Measurements from ENCODE around the gene ARID1B. TPM values are rescaled to one million over a fixed set of nuclear protein-coding genes. Genes with fewer than 3 reads are reported as not detected.
A peak's percentile ranks its signal among the peaks of the same experiment; 100 is the strongest.

ARID1B gene
- total RNA-seq, 1 experiment from 2014 or later, result 60.3 TPM

DNA sequence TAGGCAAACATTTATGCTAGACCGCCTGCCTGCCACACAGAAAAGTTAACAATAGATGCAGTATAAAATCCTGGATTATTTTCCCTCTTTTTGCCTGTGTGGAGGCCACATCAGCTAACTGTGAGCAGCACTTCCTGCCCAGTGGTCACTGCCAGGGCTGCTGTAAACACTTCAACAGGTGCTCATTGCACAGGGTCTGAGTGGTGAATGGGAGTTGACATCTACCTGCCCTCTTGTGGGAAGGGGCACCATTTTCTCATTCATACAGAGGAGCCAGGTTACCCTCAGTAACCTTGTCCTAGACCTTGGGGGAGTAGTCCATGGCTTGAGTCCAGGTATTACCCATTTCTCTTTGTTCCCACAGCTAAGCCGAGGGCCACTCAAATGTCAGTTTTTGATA lies 310.8 kb downstream of the ARID1B start:
- ChIA-PET POLR2A (no interaction called here), CTCF (interaction anchor here (1.3 kb wide), 1 partner anchor 96 kb away, joined by 3 read pairs; no protein-coding TSS in a partner anchor)
- Mint-ChIP-seq H3K36me3 (no peaks in the 10 kb centered on the region), H3K4me3 (no peak overlapping the region), H3K4me1 (peaks cover 54% of the 10 kb centered on the region), H3K27me3 (ENCODE audit: low read depth) (no peaks in the 10 kb centered on the region), H3K9me3 (no peaks in the 10 kb centered on the region), H3K27ac (0 out of 2 replicates have a peak overlapping the region, but pooled peaks have one; percentile 75)
- TF ChIP-seq TP53 (CRISPR knock-in tag; IDR thresholded peaks at IDR 0.05) (no peak), ZNF396 (CRISPR knock-in tag; IDR thresholded peaks at IDR 0.05; ENCODE audit: borderline replicate concordance) (no peak), EMX1 (CRISPR knock-in tag; IDR thresholded peaks at IDR 0.05) (no peak)
- TF ChIP-seq, protein P1, sequence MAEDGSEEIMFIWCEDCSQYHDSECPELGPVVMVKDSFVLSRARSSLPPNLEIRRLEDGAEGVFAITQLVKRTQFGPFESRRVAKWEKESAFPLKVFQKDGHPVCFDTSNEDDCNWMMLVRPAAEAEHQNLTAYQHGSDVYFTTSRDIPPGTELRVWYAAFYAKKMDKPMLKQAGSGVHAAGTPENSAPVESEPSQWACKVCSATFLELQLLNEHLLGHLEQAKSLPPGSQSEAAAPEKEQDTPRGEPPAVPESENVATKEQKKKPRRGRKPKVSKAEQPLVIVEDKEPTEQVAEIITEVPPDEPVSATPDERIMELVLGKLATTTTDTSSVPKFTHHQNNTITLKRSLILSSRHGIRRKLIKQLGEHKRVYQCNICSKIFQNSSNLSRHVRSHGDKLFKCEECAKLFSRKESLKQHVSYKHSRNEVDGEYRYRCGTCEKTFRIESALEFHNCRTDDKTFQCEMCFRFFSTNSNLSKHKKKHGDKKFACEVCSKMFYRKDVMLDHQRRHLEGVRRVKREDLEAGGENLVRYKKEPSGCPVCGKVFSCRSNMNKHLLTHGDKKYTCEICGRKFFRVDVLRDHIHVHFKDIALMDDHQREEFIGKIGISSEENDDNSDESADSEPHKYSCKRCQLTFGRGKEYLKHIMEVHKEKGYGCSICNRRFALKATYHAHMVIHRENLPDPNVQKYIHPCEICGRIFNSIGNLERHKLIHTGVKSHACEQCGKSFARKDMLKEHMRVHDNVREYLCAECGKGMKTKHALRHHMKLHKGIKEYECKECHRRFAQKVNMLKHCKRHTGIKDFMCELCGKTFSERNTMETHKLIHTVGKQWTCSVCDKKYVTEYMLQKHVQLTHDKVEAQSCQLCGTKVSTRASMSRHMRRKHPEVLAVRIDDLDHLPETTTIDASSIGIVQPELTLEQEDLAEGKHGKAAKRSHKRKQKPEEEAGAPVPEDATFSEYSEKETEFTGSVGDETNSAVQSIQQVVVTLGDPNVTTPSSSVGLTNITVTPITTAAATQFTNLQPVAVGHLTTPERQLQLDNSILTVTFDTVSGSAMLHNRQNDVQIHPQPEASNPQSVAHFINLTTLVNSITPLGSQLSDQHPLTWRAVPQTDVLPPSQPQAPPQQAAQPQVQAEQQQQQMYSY (CRISPR knock-in tag; IDR thresholded peaks at IDR 0.05), result no peak
- DNase-seq (ENCODE audit: low spot score) (no peak), ATAC-seq (no peak)

GRCh38 chr6:157088841-157089240 lies 311.7 kb downstream of the ARID1B start:
- ChIA-PET CTCF (interaction anchor here (1.1 to 3.2 kb wide), 4 partner anchors 40 to 95 kb away, joined by 3 to 16 read pairs (median 4); no protein-coding TSS in a partner anchor), POLR2A (no interaction called here)
- Mint-ChIP-seq H3K9me3 (no peaks in the 10 kb centered on the region), H3K4me1 (peaks cover 54% of the 10 kb centered on the region), H3K27me3 (ENCODE audit: low read depth) (no peaks in the 10 kb centered on the region), H3K27ac (peak overlapping the region; percentile 92), H3K4me3 (no peak overlapping the region), H3K36me3 (peaks cover 4% of the 10 kb centered on the region; the same call in 1 of the 2 replicates)
- no peak for DNase-seq (ENCODE audit: low spot score)
- no peak for TF ChIP-seq SP1 (CRISPR knock-in tag; conservative IDR thresholded peaks at IDR 0.05)
- TF ChIP-seq ZBTB21 (CRISPR knock-in tag; IDR thresholded peaks at IDR 0.05; ENCODE audit: borderline replicate concordance), result no peak
- TF ChIP-seq, protein P2, sequence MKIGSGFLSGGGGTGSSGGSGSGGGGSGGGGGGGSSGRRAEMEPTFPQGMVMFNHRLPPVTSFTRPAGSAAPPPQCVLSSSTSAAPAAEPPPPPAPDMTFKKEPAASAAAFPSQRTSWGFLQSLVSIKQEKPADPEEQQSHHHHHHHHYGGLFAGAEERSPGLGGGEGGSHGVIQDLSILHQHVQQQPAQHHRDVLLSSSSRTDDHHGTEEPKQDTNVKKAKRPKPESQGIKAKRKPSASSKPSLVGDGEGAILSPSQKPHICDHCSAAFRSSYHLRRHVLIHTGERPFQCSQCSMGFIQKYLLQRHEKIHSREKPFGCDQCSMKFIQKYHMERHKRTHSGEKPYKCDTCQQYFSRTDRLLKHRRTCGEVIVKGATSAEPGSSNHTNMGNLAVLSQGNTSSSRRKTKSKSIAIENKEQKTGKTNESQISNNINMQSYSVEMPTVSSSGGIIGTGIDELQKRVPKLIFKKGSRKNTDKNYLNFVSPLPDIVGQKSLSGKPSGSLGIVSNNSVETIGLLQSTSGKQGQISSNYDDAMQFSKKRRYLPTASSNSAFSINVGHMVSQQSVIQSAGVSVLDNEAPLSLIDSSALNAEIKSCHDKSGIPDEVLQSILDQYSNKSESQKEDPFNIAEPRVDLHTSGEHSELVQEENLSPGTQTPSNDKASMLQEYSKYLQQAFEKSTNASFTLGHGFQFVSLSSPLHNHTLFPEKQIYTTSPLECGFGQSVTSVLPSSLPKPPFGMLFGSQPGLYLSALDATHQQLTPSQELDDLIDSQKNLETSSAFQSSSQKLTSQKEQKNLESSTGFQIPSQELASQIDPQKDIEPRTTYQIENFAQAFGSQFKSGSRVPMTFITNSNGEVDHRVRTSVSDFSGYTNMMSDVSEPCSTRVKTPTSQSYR (CRISPR knock-in tag; IDR thresholded peaks at IDR 0.05), result no peak
- ATAC-seq, result no peak

DNA sequence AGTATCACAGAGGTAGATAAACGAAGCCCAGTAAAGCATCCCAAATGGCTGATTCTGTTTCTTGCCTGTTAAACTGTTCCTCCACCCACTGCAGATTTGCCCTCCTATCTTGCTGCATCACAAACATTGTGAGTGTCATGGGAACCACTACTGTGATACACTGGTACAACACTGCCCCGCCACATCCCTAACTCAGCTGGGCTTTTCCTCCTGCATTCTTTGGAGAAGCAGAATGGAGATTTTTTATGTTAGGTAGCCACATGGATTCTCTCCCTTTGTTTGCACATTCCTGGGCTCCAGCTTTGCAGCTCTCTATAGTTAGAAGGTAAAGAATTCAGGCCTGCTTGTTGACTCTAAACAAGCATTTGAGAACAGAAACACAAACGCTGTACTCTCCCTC lies 312.1 kb downstream of the ARID1B start:
- H3K4me3 Mint-ChIP-seq, result 0 out of 2 replicates have a peak overlapping the region, but pooled peaks have one; percentile 22
- DNase-seq (ENCODE audit: low spot score) (peak; percentile 70), ATAC-seq (peak; percentile 83)
- peak overlapping the region; percentile 92 for H3K27ac Mint-ChIP-seq
- ChIA-PET CTCF (interaction anchor here (0.8 to 3.2 kb wide), 5 partner anchors 25 to 70 kb away, joined by 3 to 16 read pairs (median 4); no protein-coding TSS in a partner anchor), POLR2A (interaction anchor here (1.4 kb wide), 1 partner anchor 67 kb away, joined by 3 read pairs; no protein-coding TSS in a partner anchor)
- TF ChIP-seq, protein P3, sequence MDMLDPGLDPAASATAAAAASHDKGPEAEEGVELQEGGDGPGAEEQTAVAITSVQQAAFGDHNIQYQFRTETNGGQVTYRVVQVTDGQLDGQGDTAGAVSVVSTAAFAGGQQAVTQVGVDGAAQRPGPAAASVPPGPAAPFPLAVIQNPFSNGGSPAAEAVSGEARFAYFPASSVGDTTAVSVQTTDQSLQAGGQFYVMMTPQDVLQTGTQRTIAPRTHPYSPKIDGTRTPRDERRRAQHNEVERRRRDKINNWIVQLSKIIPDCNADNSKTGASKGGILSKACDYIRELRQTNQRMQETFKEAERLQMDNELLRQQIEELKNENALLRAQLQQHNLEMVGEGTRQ (CRISPR knock-in tag; IDR thresholded peaks at IDR 0.05), result no peak
- TF ChIP-seq ZNF423 (CRISPR knock-in tag; IDR thresholded peaks at IDR 0.05) (no peak), NR2C2 (CRISPR knock-in tag; IDR thresholded peaks at IDR 0.05) (no peak), TEAD1 (CRISPR knock-in tag; IDR thresholded peaks at IDR 0.05) (peak; percentile 59; the same call in 1 of the 2 replicates), FOXK1 (CRISPR knock-in tag; IDR thresholded peaks at IDR 0.05) (0 out of 2 replicates have a peak, but pooled peaks have one; percentile 24), NR3C1 (CRISPR knock-in tag; conservative IDR thresholded peaks at IDR 0.05; ENCODE audit: low read depth) (no peak), NFE2L1 (CRISPR knock-in tag; IDR thresholded peaks at IDR 0.05) (0 out of 2 replicates have a peak, but pooled peaks have one; percentile 24), CDX4 (CRISPR knock-in tag; IDR thresholded peaks at IDR 0.05; ENCODE audit: borderline replicate concordance) (no peak), E2F1 (CRISPR knock-in tag; IDR thresholded peaks at IDR 0.05) (no peak), SP1 (CRISPR knock-in tag; conservative IDR thresholded peaks at IDR 0.05) (peak; percentile 45; the same call in 1 of the 2 replicates)
- TF ChIP-seq, protein P4, sequence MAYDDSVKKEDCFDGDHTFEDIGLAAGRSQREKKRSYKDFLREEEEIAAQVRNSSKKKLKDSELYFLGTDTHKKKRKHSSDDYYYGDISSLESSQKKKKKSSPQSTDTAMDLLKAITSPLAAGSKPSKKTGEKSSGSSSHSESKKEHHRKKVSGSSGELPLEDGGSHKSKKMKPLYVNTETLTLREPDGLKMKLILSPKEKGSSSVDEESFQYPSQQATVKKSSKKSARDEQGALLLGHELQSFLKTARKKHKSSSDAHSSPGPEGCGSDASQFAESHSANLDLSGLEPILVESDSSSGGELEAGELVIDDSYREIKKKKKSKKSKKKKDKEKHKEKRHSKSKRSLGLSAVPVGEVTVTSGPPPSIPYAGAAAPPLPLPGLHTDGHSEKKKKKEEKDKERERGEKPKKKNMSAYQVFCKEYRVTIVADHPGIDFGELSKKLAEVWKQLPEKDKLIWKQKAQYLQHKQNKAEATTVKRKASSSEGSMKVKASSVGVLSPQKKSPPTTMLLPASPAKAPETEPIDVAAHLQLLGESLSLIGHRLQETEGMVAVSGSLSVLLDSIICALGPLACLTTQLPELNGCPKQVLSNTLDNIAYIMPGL (CRISPR knock-in tag; IDR thresholded peaks at IDR 0.05), result no peak
- H3K36me3 Mint-ChIP-seq, result peaks cover 4% of the 10 kb centered on the region; the same call in 1 of the 2 replicates
- no peaks in the 10 kb centered on the region for H3K27me3 Mint-ChIP-seq (ENCODE audit: low read depth)
- peaks cover 54% of the 10 kb centered on the region for H3K4me1 Mint-ChIP-seq
- H3K9me3 Mint-ChIP-seq, result no peaks in the 10 kb centered on the region
